Measurements from ENCODE around the gene GPX2. TPM values are rescaled to one million over a fixed set of nuclear protein-coding genes. Genes with fewer than 3 reads are reported as not detected.

The GPX2 gene
- total RNA-seq, 2 donors from 2014 or later, result 2.6 to 3.7 TPM

GRCh38 chr14:64944041-64944440 lies 1.5 kb upstream of the GPX2 start:
- WGBS, 2 experiments (ENCODE audit: insufficient coverage in 1 of 2, insufficient read length in 1 of 2), result 83 to 90% methylated on average over 1 to 2 of the region's 2 CpGs
- peak overlapping the region; percentile 41 for H3K27ac Mint-ChIP-seq
- H3K36me3 ChIP-seq (ENCODE audit: control insufficient read depth, insufficient read depth, low read length), result peaks cover 5% of the 10 kb centered on the region

GRCh38 chr14:64943556-64943955 lies 1.0 kb upstream of the GPX2 start:
- H3K4me3 ChIP-seq (ENCODE audit: low read length), result no peak overlapping the region
- peak overlapping the region; percentile 41 for H3K27ac Mint-ChIP-seq
- peak overlapping the region; percentile 72 for H3K27ac ChIP-seq (ENCODE audit: low read depth, low read length)
- H3K36me3 Mint-ChIP-seq (ENCODE audit: low read depth), result peaks cover 41% of the 10 kb centered on the region
- H3K27me3 Mint-ChIP-seq (ENCODE audit: insufficient read depth), result peaks cover 2% of the 10 kb centered on the region
- no peaks in the 10 kb centered on the region for H3K27me3 ChIP-seq (ENCODE audit: control insufficient read depth, insufficient read depth, low read length, poor library complexity, severe bottlenecking)
- H3K9me3 ChIP-seq (ENCODE audit: control insufficient read depth, low read length), result no peaks in the 10 kb centered on the region
- peaks cover 3% of the 10 kb centered on the region for H3K4me1 ChIP-seq (ENCODE audit: control insufficient read depth, insufficient read depth, low read length)
- H3K4me1 Mint-ChIP-seq, result peaks cover 31% of the 10 kb centered on the region
- no peak overlapping the region for H3K4me3 Mint-ChIP-seq
- H3K9me3 Mint-ChIP-seq, result no peaks in the 10 kb centered on the region
- no peak for TF ChIP-seq CTCF (conservative IDR thresholded peaks at IDR 0.05)
- 93 to 95% methylated on average over 5 to 6 of the region's 6 CpGs for WGBS, 2 experiments (ENCODE audit: insufficient coverage in 1 of 2, insufficient read length in 1 of 2)
- no peak overlapping the region for H3K9ac ChIP-seq (ENCODE audit: extremely low read depth, low read length, poor library complexity, severe bottlenecking)
- DNase-seq, result peak; percentile 45
- peaks cover under 1% of the 10 kb centered on the region for H3K36me3 ChIP-seq (ENCODE audit: control insufficient read depth, insufficient read depth, low read length)

More at GRCh38 chr14:64944041-64944440, 1.5 kb upstream of the GPX2 start:
- Histone ChIP-seq H3K27ac (ENCODE audit: low read depth, low read length) (no peak overlapping the region), H3K27me3 (ENCODE audit: control insufficient read depth, insufficient read depth, low read length, poor library complexity, severe bottlenecking) (no peaks in the 10 kb centered on the region), H3K4me1 (ENCODE audit: control insufficient read depth, insufficient read depth, low read length) (peaks cover 3% of the 10 kb centered on the region), H3K9me3 (ENCODE audit: control insufficient read depth, low read length) (no peaks in the 10 kb centered on the region), H3K4me3 (ENCODE audit: low read length) (no peak overlapping the region), H3K9ac (ENCODE audit: extremely low read depth, low read length, poor library complexity, severe bottlenecking) (no peak overlapping the region)
- Mint-ChIP-seq H3K36me3 (ENCODE audit: low read depth) (peaks cover 45% of the 10 kb centered on the region), H3K9me3 (no peaks in the 10 kb centered on the region), H3K4me1 (peaks cover 26% of the 10 kb centered on the region), H3K27me3 (ENCODE audit: insufficient read depth) (peaks cover 2% of the 10 kb centered on the region), H3K4me3 (no peak overlapping the region)
- TF ChIP-seq CTCF (conservative IDR thresholded peaks at IDR 0.05), result no peak
- peak; percentile 33 for DNase-seq

GRCh38 chr14:64940336-64940910 lies 2.1 kb downstream of the GPX2 start:
- Histone ChIP-seq H3K4me3 (ENCODE audit: low read length) (no peak overlapping the region), H3K27ac (ENCODE audit: low read depth, low read length) (no peak overlapping the region), H3K9me3 (ENCODE audit: control insufficient read depth, low read length) (no peaks in the 10 kb centered on the region), H3K36me3 (ENCODE audit: control insufficient read depth, insufficient read depth, low read length) (no peaks in the 10 kb centered on the region), H3K27me3 (ENCODE audit: control insufficient read depth, insufficient read depth, low read length, poor library complexity, severe bottlenecking) (no peaks in the 10 kb centered on the region), H3K4me1 (ENCODE audit: control insufficient read depth, insufficient read depth, low read length) (peaks cover 14% of the 10 kb centered on the region), H3K9ac (ENCODE audit: extremely low read depth, low read length, poor library complexity, severe bottlenecking) (no peak overlapping the region)
- Mint-ChIP-seq H3K4me3 (no peak overlapping the region), H3K36me3 (ENCODE audit: low read depth) (peaks cover 28% of the 10 kb centered on the region), H3K9me3 (no peaks in the 10 kb centered on the region), H3K27ac (no peak overlapping the region), H3K4me1 (peaks cover 58% of the 10 kb centered on the region), H3K27me3 (ENCODE audit: insufficient read depth) (peaks cover 2% of the 10 kb centered on the region)
- WGBS, 2 experiments (ENCODE audit: insufficient coverage in 1 of 2, insufficient read length in 1 of 2), result 99 to 100% methylated on average over 1 to 3 of the region's 3 CpGs
- DNase-seq, result peak; percentile 24
- no peak for TF ChIP-seq CTCF (conservative IDR thresholded peaks at IDR 0.05)

Data from endodermal cell (in vitro differentiated cells).